LNCaP clone FGC (cell line): ENCODE measurements around the gene TMEM127.
"Not testable (repeated sequence)": the region's sequence is repeated elsewhere in the genome, so short reads cannot be mapped to it uniquely, and the experiment has no call there.

Experiments used
- DNase-seq: peaks from one replicate; pipeline ENCODE4 v3.0.0-alpha.2; 2011; ENCODE audit warnings: low read depth
- H3K4me3 ChIP-seq: 2 replicates; pipeline ENCODE4 v1.5.1; 2011; ENCODE audit warnings: mild to moderate bottlenecking, low read depth, low read length, control low read depth
- TF ChIP-seq, protein P1 (sequence below): IDR thresholded peaks from 2 replicates; pipeline ENCODE4 v1.5.1; 2012; ENCODE audit warnings: mild to moderate bottlenecking; ENCODE audit not compliant: control insufficient read depth, insufficient read depth; ENCODE audit errors: extremely low read depth

TMEM127 gene

DNA sequence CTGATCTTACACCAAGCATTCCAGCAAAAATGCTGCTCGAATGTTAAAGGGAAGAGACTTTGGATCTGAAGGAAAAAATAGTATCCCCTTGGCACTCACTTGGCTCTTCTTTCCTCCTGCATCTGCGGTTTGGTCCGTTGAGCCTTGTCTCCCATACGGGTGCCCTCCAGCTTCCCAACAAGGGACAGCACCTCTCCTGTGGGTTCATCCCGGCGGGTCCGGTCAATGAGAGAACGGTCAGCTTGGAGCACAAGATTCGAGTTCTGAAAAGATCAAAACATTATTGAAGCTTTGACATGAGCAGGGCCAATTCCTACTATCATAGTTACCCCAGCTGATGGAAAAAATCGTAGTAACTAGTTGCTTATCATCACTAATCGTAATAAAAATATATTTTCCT is 38.8 kb upstream of the TMEM127 start:
- DNase-seq = no peak
- TF ChIP-seq, protein P1, sequence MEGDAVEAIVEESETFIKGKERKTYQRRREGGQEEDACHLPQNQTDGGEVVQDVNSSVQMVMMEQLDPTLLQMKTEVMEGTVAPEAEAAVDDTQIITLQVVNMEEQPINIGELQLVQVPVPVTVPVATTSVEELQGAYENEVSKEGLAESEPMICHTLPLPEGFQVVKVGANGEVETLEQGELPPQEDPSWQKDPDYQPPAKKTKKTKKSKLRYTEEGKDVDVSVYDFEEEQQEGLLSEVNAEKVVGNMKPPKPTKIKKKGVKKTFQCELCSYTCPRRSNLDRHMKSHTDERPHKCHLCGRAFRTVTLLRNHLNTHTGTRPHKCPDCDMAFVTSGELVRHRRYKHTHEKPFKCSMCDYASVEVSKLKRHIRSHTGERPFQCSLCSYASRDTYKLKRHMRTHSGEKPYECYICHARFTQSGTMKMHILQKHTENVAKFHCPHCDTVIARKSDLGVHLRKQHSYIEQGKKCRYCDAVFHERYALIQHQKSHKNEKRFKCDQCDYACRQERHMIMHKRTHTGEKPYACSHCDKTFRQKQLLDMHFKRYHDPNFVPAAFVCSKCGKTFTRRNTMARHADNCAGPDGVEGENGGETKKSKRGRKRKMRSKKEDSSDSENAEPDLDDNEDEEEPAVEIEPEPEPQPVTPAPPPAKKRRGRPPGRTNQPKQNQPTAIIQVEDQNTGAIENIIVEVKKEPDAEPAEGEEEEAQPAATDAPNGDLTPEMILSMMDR = no peak
- peak overlapping the region; percentile 88 for H3K4me3 ChIP-seq

DNA sequence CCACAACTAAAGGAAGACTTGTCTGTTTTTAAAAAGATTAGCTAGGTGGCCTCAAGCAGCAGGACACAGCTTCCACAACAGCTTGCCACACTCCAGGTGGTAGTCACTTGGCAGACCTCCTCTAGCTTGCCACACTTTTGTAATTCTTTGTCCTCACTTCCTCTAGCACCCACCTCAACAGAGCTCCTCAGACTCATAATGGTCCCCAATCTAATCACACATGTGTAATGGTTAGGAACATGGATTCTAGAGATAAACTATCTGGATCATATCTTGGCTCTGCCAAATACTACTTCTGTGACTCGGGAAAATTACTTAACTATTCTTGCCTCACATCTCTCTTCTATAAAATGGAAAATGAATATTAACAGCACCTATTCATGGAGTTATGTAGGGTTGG is 36.1 kb upstream of the TMEM127 start:
- TF ChIP-seq, protein P1 = no peak
- no peak overlapping the region for H3K4me3 ChIP-seq
- DNase-seq = no peak

DNA sequence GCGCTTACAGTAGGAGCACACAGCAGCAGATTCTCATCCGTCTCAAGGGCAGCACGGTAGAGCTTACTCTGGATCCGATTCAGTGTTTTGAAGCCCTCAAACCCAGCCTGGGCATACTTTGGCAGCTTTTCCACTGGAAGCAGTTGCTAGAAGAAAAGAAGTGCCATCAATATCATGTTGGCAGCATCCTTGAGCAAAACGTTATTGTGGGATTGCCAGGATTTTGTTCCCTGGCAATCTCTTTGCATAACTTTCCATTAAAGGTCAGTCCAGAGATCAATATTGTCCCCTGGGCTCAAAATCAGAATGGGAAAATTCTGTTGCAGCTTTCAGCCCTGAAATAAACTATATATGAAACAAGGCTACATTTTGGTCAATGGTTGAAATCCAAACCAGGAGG is 31.1 kb upstream of the TMEM127 start:
- TF ChIP-seq, protein P1 = no peak
- no peak overlapping the region for H3K4me3 ChIP-seq
- DNase-seq = no peak

DNA sequence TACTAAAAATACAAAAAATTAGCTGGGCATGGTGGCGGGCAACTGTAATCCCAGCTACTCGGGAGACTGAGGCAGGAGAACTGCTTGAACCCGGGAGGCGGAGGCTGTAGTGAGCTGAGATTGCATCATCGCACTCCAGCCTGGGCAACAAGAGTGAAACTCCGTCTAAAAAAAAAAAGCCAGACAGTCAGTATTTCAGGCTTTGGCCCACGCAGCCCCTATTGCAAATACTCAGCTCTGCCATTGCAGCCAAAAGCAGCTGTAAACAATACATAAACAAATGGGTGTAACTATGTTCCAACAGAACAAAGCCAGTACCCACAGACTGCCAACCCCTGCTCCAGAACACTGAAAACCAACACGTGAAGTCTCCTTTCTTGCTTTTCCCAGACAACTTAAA is 28.5 kb upstream of the TMEM127 start:
- not testable (repeated sequence) for DNase-seq, H3K4me3 ChIP-seq

DNA sequence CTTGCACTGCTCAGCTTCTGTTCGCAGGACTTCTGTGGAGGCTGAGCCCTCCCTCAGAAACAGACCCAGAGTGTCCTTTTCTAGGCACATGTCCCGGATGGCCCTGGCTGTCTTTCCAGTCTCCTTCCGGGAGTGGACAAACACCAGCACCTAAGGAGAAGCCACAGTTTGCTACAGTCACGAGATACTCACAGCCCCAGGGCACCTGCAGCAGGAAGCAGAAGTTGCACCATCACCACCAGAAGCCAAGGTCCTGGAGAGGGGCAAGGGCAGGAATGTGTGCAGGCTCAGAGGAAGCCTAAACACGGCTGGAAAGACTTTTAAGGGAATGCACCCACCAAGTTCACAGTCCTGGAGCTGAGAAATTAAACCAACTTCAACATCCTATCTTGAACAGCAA is 26.0 kb upstream of the TMEM127 start:
- H3K4me3 ChIP-seq = no peak overlapping the region
- DNase-seq = no peak
- TF ChIP-seq, protein P1 = no peak

DNA sequence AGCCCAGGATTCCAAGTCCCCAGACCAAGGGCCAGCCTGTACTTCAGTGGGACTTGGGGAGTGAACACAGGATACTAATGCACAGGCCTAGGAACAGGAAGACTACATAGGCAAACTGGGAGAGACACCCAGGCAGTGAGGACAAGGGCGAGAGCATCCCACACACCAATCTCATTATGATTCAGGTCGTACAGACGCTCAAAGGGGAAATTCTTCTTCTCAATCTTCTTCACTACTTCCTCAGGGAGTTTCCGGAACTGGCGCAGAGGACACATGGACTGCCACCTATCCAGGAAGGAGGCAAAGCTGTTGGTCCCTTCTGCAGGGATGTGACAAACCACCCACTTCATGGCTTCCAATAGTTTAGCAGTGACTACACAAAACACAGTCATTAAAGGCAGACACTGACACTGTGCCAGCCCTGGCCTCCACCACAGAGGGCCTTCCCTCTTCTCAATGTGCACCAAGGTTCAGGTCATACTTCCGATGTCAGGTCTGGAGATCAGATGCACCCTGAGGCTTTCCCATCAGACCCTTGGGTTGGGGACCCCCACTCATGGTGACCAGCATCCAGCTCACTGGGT is 21.6 kb upstream of the TMEM127 start:
- no peak overlapping the region for H3K4me3 ChIP-seq
- TF ChIP-seq, protein P1 = no peak
- DNase-seq = no peak

DNA sequence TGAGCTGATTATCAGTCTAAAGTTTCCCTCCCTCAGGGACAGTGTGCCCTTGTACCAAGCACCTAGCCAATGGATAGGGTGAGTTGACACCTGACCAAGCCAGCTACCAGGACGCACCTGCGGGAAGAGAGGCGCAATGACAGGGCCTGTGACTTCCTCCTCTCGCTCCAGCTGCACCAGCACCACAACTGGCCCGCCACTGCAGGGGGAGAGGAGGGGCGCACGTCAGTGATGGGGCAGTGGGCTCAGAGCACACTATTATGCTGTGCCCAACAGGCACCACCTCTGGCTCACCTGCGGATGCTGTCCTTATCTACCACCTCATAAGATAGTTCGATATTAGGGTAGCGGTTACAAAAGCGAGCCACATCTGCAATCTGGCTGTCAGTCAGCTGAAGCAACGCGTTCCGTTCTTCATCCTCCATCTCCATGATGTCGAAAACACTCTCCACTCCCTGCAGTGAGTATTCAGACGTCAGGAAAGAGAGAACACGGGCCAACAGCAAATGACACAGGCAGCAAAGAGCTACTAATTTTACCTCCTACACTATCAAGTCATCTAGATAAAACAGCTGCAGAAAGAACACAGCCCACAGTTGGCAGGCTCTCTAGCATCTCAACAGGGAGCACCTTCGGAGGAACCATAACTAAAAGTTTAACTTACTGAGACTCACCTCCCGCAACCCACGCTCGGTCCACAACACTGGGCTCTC is 11.1 kb upstream of the TMEM127 start:
- no peak overlapping the region for H3K4me3 ChIP-seq
- TF ChIP-seq, protein P1 = no peak
- no peak for DNase-seq
